HTERT RPE-1 (cell line): ENCODE data around the gene CDH2.

Experiments
- in situ Hi-C: fragments of 300-500 bp; cut with MboI; formaldehyde crosslinking; loops from 4 replicates; pipeline ENCODE4 v1.14.3; 2020; ENCODE audit warnings: low sequenced_read_pairs

CDH2 gene

DNA sequence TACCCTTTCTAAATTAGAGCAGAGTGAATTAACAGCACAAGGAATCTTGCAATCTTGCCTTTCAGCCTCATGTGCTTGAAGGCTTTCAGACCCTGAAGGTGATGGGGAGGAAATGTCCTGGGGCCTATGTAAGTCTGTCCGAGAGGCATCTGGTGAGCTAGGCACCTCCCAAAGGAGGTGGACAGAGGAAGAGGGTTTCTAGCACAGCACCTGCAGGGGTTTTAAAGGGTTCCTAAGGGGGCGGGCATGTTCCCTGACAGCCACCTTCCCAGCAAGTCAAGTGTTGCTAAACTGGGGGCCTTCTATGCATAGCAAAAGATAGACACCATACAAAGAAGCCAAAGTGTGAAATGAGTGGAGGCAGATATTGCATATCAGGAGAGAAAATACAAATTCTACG lies 88.5 kb downstream of the CDH2 start:
- in situ Hi-C loops = no loop called here

DNA sequence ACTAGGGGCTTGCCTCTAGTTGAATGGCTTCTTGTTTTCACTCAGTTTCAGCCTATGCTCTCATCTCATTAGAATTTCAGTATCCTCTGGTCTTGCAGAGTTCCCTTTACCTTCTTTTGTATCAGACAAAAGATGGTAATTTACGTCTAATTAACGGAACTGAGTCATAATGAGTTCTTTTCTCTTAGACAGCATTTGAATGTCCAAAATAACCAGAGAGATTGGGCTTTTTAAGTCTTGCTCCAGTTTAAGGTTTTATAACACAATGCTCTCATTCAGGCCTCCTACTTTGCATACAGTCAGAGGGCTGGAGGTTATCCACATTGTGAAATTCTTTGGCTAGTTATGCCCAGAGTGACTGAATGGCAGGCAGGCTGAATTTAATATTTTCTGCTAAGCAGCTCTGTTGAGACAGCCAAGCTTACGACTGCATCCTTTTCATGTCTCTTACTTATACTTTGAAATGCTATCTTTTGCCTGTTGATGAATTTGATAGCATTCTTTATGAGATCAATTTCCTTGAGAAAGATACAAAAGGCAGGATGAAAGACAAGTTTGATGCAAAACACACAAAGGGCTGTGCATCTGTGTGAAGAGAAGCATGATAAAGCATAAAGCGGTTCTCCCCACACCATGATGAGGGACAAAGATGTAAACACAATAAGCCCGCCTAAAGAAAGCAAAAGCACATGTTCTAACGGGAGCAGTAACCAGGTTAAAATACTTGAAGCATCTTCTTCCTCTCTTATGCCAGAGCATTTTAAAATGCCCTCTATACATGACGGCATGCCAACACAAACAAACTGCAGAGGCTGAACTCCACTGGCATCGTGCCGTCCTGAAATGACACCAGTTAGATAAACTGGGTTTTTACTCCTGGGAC lies 90.0 kb downstream of the CDH2 start:
- in situ Hi-C loops = no loop called here

- in situ Hi-C loops = no loop called here
Observed at GRCh38 chr18:28081516-28081915, 95.4 kb downstream of the CDH2 start.

DNA sequence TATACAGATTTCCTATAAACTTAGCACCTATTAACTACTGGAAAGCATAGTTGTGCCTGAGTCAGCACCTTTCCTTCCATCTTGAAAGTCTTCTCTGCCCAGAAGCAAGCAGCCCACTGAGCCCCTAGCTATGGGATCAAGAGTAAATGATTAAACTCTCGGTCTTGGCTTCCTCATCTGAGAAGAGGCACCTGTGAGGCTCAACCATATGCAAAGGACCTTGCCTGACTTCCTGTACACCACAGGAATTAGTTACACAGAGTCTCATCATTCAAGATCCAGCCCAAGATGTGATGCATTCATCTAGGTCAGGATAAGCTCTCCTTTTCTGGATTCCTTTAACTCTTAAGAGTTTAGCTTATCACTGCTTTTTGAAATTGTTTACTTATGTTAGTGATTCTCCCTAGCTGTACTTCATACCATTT lies 96.0 kb downstream of the CDH2 start:
- in situ Hi-C loops = no loop called here

DNA sequence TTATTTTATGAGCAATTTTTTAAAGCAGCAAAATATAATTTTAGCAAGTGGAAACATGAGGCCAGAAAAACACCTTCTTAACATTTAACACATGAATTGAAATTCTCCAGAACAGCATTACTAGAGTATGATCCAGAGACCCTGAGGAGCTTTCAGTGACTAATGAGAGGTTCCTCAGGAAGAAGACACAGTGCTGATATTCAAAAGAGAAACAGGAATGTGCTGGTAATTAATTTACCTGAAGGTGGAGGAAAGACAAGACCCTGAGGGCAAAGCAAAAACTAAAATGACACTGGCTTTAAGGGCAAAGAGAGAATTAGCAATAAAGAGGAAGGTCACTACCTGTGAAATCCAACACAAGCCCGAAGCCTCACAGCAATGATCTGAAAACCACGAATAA lies 97.0 kb downstream of the CDH2 start:
- in situ Hi-C loops = no loop called here

GRCh38 chr18:28078849-28079248 lies 98.1 kb downstream of the CDH2 start:
- in situ Hi-C loops = no loop called here

- in situ Hi-C loops = no loop called here
Observed at GRCh38 chr18:28078298-28078697, 98.6 kb downstream of the CDH2 start.

DNA sequence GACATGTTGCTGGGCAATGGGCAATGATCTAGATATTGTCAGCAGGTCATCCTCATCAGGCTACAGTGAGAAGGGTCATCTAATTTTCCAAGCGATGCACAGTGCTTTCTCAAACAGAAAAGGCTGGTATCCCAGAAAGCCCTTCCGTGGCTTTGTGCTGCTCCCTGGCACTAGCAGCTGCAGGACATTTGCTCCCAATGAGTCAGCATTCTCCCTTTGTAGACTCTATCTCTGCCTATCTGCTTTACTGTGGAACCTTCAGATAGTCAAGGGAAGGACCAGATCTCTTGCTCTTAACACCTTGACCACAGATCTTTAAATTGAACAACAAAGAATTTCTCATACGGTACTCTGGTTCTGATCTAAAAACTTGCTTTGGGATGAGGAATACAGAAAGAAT lies 101.4 kb downstream of the CDH2 start:
- in situ Hi-C loops = no loop called here

DNA sequence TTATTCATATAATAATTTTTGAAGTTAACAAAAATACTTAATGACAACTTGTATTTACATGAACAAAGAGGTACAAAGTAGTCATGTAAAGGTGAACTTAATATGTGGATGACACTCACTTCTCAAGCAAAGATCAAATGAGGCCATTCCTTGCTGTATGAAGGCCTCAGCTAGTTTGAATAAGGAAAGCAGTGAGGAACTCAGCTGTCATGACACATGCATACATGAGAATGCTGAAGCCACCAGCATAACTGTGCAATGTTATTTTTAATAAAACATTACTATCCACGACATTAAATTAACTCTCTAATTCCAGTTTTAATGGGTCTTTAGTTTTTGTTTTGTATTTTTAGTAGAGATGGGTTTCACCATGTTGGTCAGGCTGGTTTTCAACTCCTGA lies 102.9 kb downstream of the CDH2 start:
- in situ Hi-C loops = no loop called here

- in situ Hi-C loops = no loop called here
Observed at GRCh38 chr18:28073658-28074057, 103.3 kb downstream of the CDH2 start.

DNA sequence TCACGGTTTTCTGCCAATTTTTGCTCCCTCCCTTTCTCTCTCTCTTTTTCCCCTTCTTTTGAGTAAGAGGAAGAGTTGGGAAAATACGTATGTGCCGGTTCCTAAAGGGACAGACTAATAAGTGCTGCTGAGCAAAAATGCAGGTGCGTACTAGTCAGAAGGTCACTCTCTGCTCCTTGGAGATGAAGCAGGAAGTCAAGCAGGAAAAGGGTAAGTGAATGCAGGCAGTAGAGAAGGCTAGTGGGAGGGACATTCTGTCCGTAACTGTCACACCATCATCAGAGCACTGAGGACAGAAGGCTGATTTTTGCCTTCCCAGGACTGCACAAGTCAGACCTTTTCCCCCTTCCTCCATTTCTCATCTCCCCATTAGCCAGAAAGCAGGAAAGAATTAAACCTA lies 105.7 kb downstream of the CDH2 start:
- in situ Hi-C loops = no loop called here

GRCh38 chr18:28068207-28068606 lies 108.7 kb downstream of the CDH2 start:
- in situ Hi-C loops = no loop called here

GRCh38 chr18:28067346-28067745 lies 109.6 kb downstream of the CDH2 start:
- in situ Hi-C loops = no loop called here

DNA sequence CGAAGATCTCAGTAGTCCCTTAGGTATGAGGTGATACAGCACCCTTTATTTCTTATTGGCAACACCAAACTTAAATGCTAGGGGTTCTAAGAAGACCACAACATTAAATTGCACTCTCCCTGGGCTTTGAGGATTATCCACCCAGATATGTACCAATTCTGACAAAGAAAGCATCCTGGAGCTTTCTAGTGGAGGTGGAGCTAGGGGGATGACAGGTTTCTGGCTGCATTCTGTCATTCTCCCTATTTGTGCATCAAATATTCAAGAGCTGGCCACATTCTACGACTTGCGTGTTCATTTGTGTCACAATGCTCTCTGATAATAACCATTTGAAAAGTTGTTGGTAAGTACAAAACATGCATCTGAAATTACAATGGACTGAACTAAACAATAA lies 111.1 kb downstream of the CDH2 start:
- in situ Hi-C loops = no loop called here

- in situ Hi-C loops = no loop called here
Observed at GRCh38 chr18:28065031-28065792, 111.7 kb downstream of the CDH2 start.

GRCh38 chr18:28063926-28064325 lies 113.0 kb downstream of the CDH2 start:
- in situ Hi-C loops = no loop called here

DNA sequence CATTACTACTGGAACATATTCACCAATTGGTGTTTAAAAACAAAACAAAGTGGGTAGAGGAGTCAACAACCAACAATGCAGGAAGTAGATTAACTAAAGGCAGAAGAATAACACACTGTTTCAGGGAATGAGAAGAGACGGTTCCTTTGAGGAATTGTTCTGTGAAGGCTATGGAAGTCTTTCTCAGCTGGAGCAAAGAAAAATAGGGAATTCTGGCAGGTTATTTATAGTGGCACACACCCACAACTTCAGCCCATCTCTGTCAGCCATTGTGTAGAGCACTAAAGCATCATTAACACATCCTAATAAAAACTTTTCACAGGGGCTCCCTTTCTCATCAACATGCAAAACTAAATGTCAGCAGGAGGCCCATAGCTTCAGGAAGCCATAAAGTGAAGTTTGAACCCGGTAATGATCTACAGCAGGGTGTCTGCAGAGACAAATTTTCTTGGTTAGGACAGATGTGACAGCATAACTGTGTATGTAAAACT lies 113.6 kb downstream of the CDH2 start:
- in situ Hi-C loops = no loop called here

- in situ Hi-C loops = no loop called here
Observed at GRCh38 chr18:28062443-28062842, 114.5 kb downstream of the CDH2 start.

DNA sequence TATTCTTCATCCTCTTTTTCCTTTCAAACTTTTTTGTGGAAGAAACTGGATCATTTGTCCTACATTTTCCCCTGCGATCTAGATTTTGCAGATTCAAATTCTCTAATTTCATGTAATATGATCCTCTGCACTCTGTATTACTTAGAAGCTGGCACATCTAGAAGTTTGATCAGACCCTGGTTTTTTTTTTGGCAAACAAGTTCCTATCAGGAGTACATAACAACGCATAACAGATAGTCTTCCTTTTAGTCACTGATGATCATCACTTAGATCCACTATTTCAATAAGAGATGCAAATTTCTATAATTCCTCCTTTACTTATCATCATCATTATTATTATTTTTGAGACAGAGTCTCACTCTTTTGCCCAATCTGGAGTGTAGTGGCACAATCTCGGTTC lies 117.1 kb downstream of the CDH2 start:
- in situ Hi-C loops = no loop called here

DNA sequence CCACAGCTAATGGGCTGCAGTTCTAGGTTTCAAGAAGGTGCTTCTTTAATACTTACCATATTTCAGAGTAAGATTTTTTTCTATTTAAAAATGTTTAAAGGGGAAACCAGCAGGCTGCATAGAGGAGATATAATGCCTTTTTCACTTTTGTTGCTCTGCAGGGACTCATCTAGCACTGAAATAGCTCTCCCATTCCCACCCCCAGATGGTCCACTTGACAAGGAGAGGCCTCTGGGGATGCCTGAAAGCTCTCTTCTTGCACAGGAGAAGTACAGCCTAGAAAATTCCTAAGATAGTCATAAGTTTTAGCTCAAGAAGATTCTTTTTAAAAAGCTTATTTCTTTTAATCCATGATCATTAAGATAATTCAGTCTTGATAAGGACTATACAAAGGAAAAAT lies 126.4 kb downstream of the CDH2 start:
- in situ Hi-C loops = no loop called here

DNA sequence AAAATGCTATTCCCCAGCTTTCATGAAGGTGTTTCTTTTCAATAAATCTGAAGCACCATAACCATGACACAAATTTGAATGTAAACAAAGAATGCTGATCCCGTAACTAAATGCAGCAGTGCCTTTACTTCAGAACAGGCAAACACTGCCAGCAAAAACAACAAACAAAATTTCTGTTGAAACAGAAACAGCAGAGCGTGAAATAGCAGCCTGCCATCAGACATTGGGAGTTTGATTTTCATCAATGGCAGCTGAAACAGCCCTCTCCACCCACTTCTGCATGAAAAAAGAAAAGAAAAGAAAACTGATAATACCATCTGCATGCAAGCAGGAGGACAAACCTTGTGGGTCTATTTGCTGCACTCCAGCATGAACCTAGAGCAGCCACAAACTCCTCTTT lies 128.3 kb downstream of the CDH2 start:
- in situ Hi-C loops = no loop called here

GRCh38 chr18:28045880-28046279 lies 131.1 kb downstream of the CDH2 start:
- in situ Hi-C loops = no loop called here
